GM21367 (cell line): ENCODE results near the gene AMBN.
A peak's percentile ranks its signal among the peaks of the same experiment; 100 is the strongest.

Experiments used
- ATAC-seq: cut with Tn5 transposase; IDR thresholded peaks from one replicate; pipeline ENCODE4 v1.9.1; 2021; ENCODE audit not compliant: unreplicated experiment

The AMBN gene

GRCh38 chr4:70591955-70592582 lies at the start of gene AMBN:
Gene AMBN (plus strand): TSS chr4:70592256. CDS start chr4:70592359, 103 bp downstream.
- no peak for ATAC-seq

DNA sequence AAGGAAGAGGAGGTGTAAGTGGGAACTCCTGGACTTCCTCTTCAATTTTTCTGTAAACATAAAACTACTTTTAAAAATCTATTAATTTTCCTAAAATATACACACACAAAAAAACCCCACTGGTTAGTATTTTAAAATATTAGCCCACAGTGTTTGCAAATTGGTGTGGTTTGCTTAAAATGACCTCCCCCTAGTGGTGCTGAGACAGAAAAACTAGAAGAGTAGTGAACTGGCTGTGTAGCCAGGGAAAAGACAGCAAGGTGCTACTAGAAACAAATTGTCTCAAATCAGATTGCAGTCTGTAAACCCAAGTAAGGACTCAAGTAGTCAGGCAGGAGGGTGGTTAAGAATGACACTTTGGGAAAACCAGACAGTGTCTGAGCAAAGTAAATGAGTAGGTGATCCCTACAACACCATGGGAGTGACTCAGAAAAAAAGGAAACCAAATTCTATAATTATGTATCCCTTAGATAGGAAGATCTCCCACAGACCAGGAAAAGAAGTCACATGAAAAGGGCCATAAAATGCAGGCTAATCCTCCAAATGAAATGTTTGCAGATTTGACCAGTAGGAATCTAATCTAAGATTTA lies 47.7 kb upstream of the AMBN start:
- ATAC-seq, result no peak

GRCh38 chr4:70556856-70557255 lies 35.2 kb upstream of the AMBN start:
- no peak for ATAC-seq

GRCh38 chr4:70559211-70559830 lies 32.7 kb upstream of the AMBN start:
- ATAC-seq, result no peak

- ATAC-seq, result no peak
These were observed 32.1 kb upstream of the AMBN start for GRCh38 chr4:70559924-70560323.

- no peak for ATAC-seq
These were observed 28.0 kb upstream of the AMBN start for GRCh38 chr4:70564033-70564432.

DNA sequence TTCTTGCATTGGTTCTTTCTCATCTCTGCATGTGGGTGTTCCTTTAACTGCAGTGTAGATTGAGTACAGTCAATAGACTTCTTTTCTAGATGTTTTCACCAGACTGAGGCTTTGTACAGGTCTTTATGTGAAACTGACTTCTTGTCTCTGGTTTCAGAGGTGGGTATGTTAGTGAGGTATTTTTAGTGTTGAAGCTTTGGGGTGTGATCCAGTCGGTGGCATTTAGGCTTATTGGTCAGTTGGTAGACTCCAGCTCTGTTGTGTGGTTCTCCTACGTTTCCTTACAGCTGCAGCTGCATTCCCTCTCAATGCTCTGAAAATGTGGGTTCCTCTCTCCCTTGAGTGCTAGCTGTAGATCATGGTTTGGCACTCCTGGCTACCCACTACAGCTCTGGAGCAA lies 21.3 kb upstream of the AMBN start:
- no peak for ATAC-seq

- ATAC-seq, result no peak
These were observed 20.3 kb upstream of the AMBN start for GRCh38 chr4:70571772-70572171.

GRCh38 chr4:70575964-70576363 lies 16.1 kb upstream of the AMBN start:
- ATAC-seq, result no peak

- ATAC-seq, result no peak
These were observed 14.7 kb upstream of the AMBN start for GRCh38 chr4:70577220-70577927.

GRCh38 chr4:70581980-70582379 lies 10.1 kb upstream of the AMBN start:
- ATAC-seq, result no peak

DNA sequence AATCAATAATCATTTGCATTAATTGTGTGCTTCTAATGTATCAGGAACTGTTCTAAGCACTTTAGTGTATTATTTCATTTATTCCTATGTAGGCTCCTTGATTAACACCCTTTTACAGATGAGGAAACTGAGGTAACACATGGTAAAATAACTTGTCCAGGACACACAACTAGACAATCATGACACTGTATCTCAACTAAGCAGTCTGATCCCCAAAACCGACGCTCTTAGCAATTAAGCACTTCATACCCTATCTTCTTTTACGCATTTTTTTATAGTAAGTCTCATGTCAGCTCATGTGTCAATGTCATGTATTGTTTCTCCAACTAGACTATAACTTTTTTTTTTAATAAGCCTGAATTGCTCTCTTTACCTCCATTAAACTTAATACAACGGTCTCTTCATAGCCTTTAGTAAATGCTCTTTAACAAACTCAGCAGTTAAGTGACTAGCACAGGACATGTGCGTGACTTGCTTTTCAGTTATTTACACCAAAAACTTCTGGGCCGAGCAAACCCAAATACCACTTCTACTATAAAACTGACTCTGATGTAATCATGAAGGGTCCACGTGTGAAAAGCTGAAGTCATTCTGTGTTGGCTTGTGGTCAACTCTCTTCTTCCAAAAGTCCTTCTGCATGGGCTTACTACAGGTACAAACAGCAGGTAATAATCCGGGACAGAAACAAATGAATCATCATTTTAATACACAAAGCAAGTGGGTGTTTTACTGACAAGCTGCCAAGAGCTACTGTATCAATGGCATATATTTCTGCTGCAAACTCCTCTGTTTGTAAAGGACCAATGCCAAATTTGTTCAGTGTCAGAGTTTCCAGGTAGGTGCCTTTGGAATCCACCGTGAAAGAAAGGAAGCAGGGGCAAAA lies 7.9 kb upstream of the AMBN start:
- ATAC-seq, result no peak

DNA sequence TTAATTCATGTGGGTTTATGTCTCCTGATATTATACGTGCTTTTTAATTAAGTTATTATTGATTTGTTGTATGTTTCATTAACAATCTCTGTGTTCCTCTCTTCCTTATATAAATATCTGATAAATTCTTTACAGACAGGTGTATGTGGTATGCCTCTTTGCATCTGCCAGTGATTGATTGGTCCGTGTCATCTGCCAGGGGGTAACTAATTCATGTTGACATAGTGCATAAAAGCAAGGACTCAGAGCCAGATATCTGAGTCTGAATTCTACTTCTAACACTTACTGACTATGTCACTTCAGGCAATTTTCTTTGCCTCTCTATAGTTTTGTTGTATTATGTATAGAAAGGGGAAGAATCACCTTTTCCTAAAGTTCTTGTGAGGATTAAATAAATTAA lies 5.2 kb upstream of the AMBN start:
- no peak for ATAC-seq

DNA sequence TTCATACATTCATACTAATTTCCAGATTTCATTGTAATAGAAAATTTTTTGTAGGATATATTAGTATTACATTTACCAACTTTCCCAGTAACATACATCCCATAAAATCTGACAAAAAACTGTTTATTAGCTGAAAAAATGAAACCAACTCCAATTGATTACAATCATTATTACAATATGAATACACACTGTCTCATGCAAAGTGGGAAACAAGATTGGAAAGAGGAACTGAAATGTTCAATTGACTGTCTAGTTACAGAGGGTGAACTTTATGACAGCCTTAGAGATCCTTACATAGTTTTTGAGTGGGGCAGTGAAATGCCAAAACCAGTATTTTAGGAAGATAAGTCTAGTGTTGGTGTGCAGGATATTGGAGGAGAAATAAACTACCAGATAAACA lies 2.3 kb upstream of the AMBN start:
- peak; percentile 98 for ATAC-seq

- no peak for ATAC-seq
These were observed 2.1 kb downstream of the AMBN start for GRCh38 chr4:70594196-70594595.

DNA sequence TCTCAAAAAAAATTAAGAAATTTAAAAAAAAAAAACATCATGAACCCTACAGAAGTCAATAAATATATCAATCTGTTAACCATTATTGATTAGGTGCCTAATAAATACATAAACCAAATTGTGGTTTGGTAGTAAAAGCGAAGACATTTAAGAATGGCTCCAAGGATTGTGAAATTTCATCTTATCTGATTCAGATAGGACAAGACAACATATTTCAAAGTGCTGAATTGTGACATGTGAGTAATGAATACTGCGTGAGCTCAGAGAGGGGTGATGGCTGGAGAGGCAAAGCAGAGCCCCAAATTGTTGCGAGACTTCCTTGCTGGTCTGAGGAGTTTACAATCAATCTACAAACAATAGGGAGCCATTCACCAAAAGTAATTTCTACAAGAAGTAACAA lies 8.2 kb downstream of the AMBN start:
- no peak for ATAC-seq

- no peak for ATAC-seq
These were observed 8.9 kb downstream of the AMBN start for GRCh38 chr4:70600977-70601376.

DNA sequence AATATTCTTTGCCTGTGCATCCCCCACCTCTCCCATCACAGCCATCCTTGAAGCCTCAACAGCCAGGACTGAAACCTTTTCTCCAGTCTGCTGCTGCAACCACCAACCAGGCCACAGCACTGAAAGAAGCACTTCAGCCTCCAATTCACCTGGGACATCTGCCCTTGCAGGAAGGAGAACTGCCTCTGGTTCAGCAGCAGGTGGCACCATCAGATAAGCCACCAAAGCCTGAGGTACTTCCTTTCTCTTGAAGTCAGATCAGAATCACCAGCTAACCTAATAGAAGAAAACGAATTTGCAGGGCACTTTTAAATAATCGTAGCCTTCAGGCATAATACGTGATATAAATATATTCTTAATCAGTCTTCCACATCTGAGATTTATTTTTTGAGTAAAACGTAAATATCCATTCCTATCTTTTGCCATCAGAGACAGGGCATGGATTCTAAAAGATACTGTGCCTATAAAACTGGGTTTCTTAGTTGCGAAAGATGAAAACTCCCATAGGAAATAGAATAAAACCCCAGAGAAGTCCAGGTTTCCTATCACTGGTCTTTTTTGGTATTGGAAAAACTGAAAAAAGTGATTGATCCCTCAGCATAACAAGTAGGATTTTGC lies 9.5 kb downstream of the AMBN start:
- peak; percentile 96 for ATAC-seq

GRCh38 chr4:70603856-70604255 lies 11.8 kb downstream of the AMBN start:
- no peak for ATAC-seq

DNA sequence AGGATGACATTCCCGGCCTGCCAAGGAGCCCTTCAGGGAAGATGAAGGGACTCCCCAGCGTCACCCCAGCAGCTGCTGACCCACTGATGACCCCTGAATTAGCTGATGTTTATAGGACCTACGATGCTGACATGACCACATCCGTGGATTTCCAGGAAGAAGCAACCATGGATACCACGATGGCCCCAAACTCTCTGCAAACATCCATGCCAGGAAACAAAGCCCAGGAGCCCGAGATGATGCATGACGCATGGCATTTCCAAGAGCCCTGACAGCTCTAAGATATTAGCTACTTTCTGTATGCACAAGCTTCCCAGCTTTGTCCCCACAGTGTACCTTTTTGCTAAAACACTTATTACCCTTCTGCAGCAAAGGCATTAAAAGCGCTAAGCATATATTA lies 14.4 kb downstream of the AMBN start:
- ATAC-seq, result no peak
